NCI-H2227 (cell line): ENCODE data around the gene ALDOB.
"Not testable (repeated sequence)": the region's sequence is repeated elsewhere in the genome, so short reads cannot be mapped to it uniquely, and the experiment has no call there.

Experiments used
- DNase-seq: peaks from one replicate; lab custom pipeline; 2025; ENCODE audit not compliant: unreplicated experiment; lab: John Stamatoyannopoulos, UW

The ALDOB gene

DNA sequence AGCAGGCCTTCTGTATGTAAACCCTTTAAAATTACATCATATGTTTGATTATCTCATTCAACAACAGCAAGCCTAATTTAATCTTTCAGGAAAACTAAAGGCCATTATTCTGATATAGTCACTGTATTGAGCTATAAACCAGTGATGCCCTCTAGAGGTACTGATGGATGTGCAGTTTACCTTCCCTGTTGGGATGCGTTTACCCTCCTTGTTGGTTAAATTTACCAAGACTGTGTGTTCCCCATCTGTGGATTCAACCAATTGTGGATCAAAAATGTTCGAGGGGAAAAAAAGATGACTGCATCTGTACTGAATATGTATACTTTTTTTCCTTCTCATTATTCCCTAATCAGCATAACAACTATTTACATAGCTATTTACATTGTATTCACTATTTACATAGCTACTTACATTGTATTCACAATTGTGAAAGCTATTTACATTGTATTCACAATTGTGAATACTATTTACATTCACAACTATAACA, 47.0 kb downstream of the ALDOB start:
- DNase-seq, result peak; percentile 4

DNA sequence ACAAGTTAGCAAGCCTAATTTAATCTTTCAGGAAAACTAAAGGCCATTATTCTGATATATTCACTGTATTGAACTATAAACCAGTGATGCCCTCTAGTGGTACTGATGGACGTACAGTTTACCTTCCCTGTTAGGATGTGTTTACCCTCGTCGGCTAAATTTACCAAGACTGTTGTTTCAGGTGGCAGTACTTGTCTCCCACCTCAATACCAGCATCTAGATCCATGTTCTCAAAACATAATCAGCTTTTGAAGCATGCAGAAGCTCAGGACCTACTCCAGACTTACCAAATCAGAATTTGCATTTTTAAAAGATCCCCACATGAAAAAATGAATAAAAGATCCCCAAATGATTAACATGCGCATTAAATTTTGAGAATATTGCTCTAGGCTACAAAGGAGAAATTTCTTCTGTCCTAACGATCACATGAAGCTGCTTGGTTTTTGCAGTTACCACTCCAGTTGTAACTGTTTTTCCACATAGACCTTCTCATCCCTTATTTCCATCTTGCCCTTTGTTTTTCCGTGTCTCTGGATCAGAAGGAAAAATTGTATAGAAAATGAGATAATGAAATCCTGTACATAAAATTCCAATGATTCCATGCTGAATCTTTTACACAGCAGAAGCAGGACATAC, 47.6 kb downstream of the ALDOB start:
- peak; percentile 23 for DNase-seq

DNA sequence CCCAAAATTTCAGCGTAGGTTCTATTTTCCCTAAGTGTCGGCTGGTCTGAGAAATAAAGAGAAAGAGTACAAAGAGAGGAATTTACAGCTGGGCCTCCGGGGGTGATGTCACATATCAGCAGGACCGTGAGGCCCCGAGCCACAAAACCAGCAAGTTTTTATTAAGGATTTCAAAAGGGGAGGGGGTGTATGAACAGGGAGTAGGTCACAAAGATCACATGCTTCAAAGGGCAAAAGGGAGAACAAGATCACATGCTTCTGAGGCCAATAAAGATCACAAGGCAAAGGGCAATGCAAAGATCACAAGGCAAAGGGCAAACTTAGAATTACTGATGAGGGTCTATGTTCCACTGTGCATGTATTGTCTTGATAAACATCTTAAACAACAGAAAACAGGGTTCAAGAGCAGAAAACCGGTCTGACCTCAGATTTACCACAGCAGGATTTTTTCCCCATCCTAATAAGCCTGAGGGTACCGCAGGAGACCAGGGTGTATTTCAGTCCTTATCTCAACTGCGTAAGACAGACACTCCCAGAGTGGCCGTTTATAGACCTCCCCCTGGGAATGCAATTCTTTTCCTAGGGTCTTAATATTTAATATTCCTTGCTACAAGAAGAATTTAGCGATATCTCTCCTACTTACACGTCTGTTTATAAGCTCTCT, 50.6 kb downstream of the ALDOB start, which contains the start of gene BAAT:
Gene BAAT, minus strand, starts transcription at position 134 of the 664 bp plus-strand sequence. CDS start 13,602 bp downstream, outside the sequence.
- not testable (repeated sequence) for DNase-seq

DNA sequence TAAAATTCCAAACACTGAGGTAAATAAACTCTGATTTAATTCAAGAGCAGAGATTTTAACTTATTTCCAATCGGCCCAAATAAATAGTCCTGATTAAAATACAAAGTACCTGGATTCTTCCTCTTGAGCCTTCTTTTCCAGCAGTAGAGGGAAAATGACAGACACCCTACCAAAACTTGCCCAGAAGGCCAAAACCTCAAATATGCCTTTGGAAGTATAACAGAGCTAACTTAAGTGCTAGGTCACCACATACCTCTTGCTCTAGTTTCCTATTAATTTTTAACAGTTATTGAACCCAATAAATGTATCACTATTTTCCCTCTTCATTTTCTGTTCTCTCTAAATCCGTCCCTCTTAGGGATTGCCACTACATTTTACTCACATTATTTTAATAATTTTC, 52.2 kb downstream of the ALDOB start:
- DNase-seq, result no peak

DNA sequence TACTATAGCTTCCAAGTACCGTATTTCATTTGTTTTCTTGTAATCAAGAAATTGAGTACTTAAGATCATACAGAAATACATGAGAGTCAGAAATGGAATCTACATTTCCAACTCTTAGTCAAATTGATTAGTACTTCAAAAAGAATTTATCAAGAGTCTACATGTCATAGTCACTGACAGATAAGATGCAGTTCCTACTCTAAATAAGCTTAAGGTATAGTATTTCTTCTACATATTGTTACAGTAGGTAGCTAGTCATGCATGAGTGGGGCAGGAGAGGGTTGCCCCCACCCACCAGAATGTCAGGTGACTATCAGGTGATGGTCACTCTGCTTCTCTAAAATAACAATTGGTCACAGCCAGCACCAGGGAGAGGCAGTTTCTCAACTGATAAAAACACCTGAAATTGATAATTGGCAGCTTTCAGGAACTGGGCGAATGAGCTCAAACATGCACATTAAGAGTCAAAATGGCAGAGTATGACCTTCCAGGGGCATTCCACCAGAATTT, 53.7 kb downstream of the ALDOB start:
- no peak for DNase-seq

- no peak for DNase-seq
Observed at GRCh38 chr9:101381118-101381517, 54.5 kb downstream of the ALDOB start.

DNA sequence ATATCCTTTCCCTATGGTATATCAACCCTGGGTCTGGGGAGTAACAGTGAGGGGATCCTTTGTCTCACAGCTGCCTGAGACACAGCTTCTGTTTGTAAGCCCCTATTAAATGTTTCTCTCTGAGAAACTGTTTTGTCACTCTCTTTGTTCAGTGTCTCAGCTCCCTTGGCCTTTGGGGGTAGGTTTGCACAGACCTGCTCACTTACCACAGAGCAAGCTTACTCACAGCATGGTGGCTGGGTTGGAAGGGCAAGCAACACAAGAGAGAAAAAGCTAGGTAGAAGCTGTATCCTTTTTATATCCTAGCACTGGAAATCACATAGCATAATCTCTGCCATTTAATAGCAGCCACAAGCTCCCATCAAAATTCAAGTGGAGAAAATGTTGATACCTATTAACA, 55.3 kb downstream of the ALDOB start:
- no peak for DNase-seq

- DNase-seq, result no peak
Observed at GRCh38 chr9:101376111-101376848, 59.3 kb downstream of the ALDOB start.

GRCh38 chr9:101375546-101375945, 60.0 kb downstream of the ALDOB start:
- no peak for DNase-seq

DNA sequence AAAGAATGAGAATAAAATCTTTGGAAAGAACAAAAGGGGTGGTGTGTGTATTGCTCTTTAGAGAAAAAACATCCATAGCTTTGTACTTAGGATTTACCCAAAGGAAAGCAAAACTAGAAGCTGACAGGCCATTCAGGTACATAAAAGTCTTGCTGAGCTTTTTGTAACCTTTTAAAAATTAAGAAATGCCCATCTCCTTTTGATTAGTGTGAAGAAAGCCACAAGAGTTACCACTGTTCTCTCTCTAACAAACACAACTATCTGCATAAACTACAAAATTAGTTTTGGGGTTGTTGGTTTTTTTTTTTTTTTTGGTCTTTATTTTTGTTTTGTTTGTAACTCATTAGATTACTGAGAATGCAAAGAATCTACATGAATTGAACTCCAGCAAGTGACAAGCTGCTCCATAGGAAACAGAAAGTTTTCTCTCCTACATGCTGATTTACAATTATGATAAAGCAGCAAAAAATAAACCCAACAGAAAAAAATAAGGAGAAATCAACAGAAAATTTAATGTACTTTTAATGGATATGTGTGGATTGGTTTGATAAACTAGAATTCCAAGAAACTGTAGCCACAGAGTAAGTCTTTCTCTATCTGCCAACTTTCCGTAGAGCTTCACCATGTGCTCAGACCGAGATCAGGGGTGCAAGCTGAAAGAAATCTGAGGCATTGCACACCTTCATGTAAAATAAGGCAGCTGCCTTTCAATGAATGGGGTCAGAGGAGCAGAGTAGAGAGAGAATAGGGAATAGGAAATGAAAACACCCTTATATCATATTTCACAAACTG, 63.1 kb downstream of the ALDOB start:
- DNase-seq, result no peak

- DNase-seq, result no peak
Observed at GRCh38 chr9:101371813-101372212, 63.8 kb downstream of the ALDOB start.
